ENCODE results near the gene DENND10.

- TF ChIP-seq CTCF (IDR thresholded peaks at IDR 0.05; ENCODE audit: low read depth, low read length, poor library complexity, severe bottlenecking), result no peak
- no peak for TF ChIP-seq EZH2phosphoT487 (IDR thresholded peaks at IDR 0.05; ENCODE audit: borderline replicate concordance, low read length)
These were observed 79.9 kb downstream of the DENND10 start for GRCh38 chr10:119183664-119184412.
